ENCODE measurements around the gene SUCNR1. TPM values are rescaled to one million over a fixed set of nuclear protein-coding genes. Genes with fewer than 3 reads are reported as not detected.
"Not testable (repeated sequence)": the region's sequence is repeated elsewhere in the genome, so short reads cannot be mapped to it uniquely, and the experiment has no call there.

SUCNR1 gene, protein sequence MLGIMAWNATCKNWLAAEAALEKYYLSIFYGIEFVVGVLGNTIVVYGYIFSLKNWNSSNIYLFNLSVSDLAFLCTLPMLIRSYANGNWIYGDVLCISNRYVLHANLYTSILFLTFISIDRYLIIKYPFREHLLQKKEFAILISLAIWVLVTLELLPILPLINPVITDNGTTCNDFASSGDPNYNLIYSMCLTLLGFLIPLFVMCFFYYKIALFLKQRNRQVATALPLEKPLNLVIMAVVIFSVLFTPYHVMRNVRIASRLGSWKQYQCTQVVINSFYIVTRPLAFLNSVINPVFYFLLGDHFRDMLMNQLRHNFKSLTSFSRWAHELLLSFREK
- polyA plus RNA-seq (ENCODE audit: insufficient read length in 3 of 3): 10 to 100 TPM in 1 of 3 donors, 1 to 10 TPM in 2; 5.8 to 11.9 (median 7.0) TPM
- long read RNA-seq, donor 1, full-length matches to known transcripts: 5 of 5 reads
- long read RNA-seq, donor 1, partial matches to known transcripts: 0 of 5 reads
- long read RNA-seq, donor 1, other reads (novel, unspliced or antisense): 0 of 5 reads
- long read RNA-seq, donor 2, full-length matches to known transcripts: 2 of 2 reads
- long read RNA-seq, donor 2, partial matches to known transcripts: 0 of 2 reads
- long read RNA-seq, donor 2, other reads (novel, unspliced or antisense): 0 of 2 reads
- long read RNA-seq, donor 3, full-length matches to known transcripts: 4 of 17 reads
- long read RNA-seq, donor 3, partial matches to known transcripts: 13 of 17 reads
- long read RNA-seq, donor 3, other reads (novel, unspliced or antisense): 0 of 17 reads
- long read RNA-seq, donor 4, full-length matches to known transcripts: 2 of 2 reads
- long read RNA-seq, donor 4, partial matches to known transcripts: 0 of 2 reads
- long read RNA-seq, donor 4, other reads (novel, unspliced or antisense): 0 of 2 reads
- long read RNA-seq, donor 5: 0 reads
- long read RNA-seq, donor 6, full-length matches to known transcripts: 3 of 3 reads
- long read RNA-seq, donor 6, partial matches to known transcripts: 0 of 3 reads
- long read RNA-seq, donor 6, other reads (novel, unspliced or antisense): 0 of 3 reads
- long read RNA-seq, donor 7, full-length matches to known transcripts: 2 of 2 reads
- long read RNA-seq, donor 7, partial matches to known transcripts: 0 of 2 reads
- long read RNA-seq, donor 7, other reads (novel, unspliced or antisense): 0 of 2 reads
- long read RNA-seq, donor 8, full-length matches to known transcripts: 10 of 20 reads
- long read RNA-seq, donor 8, partial matches to known transcripts: 10 of 20 reads
- long read RNA-seq, donor 8, other reads (novel, unspliced or antisense): 0 of 20 reads
- long read RNA-seq, donor 9, full-length matches to known transcripts: 4 of 4 reads
- long read RNA-seq, donor 9, partial matches to known transcripts: 0 of 4 reads
- long read RNA-seq, donor 9, other reads (novel, unspliced or antisense): 0 of 4 reads
- long read RNA-seq, donor 10: 0 reads
- long read RNA-seq, donor 11, full-length matches to known transcripts: 1 of 1 reads
- long read RNA-seq, donor 11, partial matches to known transcripts: 0 of 1 reads
- long read RNA-seq, donor 11, other reads (novel, unspliced or antisense): 0 of 1 reads
- long read RNA-seq, donor 12, full-length matches to known transcripts: 3 of 3 reads
- long read RNA-seq, donor 12, partial matches to known transcripts: 0 of 3 reads
- long read RNA-seq, donor 12, other reads (novel, unspliced or antisense): 0 of 3 reads
- long read RNA-seq, donor 13, full-length matches to known transcripts: 5 of 5 reads
- long read RNA-seq, donor 13, partial matches to known transcripts: 0 of 5 reads
- long read RNA-seq, donor 13, other reads (novel, unspliced or antisense): 0 of 5 reads
- long read RNA-seq, donor 14, full-length matches to known transcripts: 2 of 2 reads
- long read RNA-seq, donor 14, partial matches to known transcripts: 0 of 2 reads
- long read RNA-seq, donor 14, other reads (novel, unspliced or antisense): 0 of 2 reads
- long read RNA-seq, donor 15, full-length matches to known transcripts: 1 of 1 reads
- long read RNA-seq, donor 15, partial matches to known transcripts: 0 of 1 reads
- long read RNA-seq, donor 15, other reads (novel, unspliced or antisense): 0 of 1 reads
- long read RNA-seq, donor 16, full-length matches to known transcripts: 7 of 7 reads
- long read RNA-seq, donor 16, partial matches to known transcripts: 0 of 7 reads
- long read RNA-seq, donor 16, other reads (novel, unspliced or antisense): 0 of 7 reads

GRCh38 chr3:151873398-151873797 is at the start of gene SUCNR1:
Gene SUCNR1, plus strand, starts transcription at chr3:151873643. Its CDS starts 6,250 bp downstream, at chr3:151879893.
- DNase-seq (ENCODE audit: extremely low read depth in 1 of 11, low read depth in 9 of 11, low spot score in 4 of 11): no peak

- DNase-seq (ENCODE audit: extremely low read depth in 1 of 11, low read depth in 9 of 11, low spot score in 4 of 11): no peak
These were observed 45.6 kb upstream of the SUCNR1 start for GRCh38 chr3:151827816-151828215.

GRCh38 chr3:151835751-151836525 is 37.5 kb upstream of the SUCNR1 start:
- no peak for DNase-seq (ENCODE audit: extremely low read depth in 1 of 11, low read depth in 9 of 11, low spot score in 4 of 11)

GRCh38 chr3:151837057-151837456 is 36.4 kb upstream of the SUCNR1 start:
- DNase-seq (ENCODE audit: extremely low read depth in 1 of 11, low read depth in 9 of 11, low spot score in 4 of 11): no peak

DNA sequence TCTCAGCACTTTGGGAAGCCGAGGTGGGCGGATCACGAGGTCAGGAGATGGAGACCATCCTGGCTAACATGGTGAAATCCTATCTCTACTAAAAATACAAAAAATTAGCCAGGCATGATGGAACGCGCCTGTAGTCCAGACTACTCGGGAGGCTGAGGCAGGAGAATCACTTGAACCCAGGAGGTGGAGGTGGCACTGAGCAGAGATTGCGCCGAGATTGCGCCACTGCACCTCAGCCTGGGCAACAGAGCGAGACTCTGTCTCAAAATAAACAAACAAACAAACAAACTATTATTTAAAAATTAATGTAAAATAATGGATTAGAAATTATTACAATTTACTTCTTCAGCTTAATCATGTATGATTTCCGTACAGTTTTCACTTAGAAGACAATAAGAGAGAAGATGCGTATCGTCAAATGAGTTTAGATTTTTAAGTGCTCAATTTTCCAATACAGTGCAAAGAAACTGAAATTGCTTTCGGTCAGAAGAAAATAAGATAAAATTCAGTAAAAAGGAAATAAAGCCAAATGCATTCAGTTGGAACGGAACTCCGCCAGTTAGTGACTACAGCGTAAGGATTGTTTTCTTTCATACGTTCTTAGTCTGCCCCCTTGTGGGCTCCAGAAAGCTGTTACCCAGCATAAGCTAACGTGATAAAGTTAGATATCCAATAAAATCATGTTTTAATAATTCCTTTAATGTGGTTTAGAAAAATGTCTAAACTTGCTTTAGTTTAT is 34.7 kb upstream of the SUCNR1 start:
- DNase-seq (ENCODE audit: extremely low read depth in 1 of 11, low read depth in 9 of 11, low spot score in 4 of 11): peak; percentile 49 to 81 (median 67)

DNA sequence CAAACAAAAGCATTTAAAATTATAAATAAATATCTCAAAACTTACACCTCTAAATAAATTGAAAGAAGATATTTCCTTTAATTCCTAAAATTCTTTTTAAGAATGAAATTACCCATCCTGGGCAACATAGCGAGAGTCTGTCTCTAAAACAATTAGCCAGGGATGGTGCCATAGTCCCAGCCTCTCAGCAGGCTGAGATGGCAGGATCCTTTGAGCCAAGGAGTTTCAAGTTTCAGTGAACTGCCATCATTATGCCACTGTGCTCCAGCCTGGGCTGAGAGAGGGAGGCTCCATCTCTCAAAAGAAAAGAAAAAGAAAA is 34.2 kb upstream of the SUCNR1 start:
- no peak for DNase-seq (ENCODE audit: extremely low read depth in 1 of 11, low read depth in 9 of 11, low spot score in 4 of 11)

DNA sequence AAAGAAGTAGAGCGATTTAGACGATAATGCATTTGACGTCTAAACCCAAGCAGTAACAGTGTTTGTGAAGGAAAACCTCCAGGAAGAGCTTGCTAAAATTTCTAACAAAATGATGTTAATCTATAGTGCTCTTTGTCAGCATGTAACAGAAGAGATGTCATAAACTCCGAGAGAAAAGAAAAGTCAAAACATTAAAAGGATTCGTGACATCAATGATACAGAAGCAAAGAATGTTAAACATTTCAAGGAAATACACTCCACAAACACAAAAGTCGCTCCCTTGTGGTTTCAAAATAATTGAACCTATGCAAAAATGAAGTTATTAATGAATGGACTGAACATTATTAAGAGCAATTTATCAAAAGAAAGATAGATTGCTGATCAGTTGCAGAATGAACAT is 31.6 kb upstream of the SUCNR1 start:
- DNase-seq (ENCODE audit: extremely low read depth in 1 of 11, low read depth in 9 of 11, low spot score in 4 of 11): no peak

- DNase-seq (ENCODE audit: extremely low read depth in 1 of 11, low read depth in 9 of 11, low spot score in 4 of 11): no peak
These were observed 30.2 kb upstream of the SUCNR1 start for GRCh38 chr3:151843275-151843674.

DNA sequence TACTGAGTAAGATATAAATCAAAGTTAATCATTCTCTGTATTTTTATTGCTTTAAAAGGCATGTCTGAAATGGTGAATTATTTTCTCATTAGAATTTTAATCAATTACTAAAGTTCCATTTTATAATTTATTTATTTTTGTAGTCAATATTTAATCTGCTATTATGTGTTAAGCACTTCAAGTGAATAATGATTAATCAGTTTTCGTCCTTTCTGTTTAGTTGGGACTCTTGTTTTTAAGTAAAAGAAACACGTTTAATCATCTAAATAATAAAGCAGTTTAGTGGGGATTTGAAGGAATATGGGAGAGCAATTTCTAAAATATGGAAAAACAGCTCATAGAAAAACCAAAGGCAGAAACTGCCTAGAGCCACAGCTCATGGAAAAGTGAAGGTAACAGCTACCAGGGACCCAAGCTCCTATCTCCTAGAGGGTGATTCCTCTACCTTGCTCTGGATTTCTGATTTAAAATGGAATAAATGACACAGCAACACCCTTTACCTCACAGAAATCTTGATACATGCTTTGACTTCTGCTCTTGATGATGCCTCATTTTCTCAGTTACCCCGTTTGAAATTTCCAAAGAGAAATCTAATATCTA is 28.0 kb upstream of the SUCNR1 start:
- DNase-seq (ENCODE audit: extremely low read depth in 1 of 11, low read depth in 9 of 11, low spot score in 4 of 11): no peak

DNA sequence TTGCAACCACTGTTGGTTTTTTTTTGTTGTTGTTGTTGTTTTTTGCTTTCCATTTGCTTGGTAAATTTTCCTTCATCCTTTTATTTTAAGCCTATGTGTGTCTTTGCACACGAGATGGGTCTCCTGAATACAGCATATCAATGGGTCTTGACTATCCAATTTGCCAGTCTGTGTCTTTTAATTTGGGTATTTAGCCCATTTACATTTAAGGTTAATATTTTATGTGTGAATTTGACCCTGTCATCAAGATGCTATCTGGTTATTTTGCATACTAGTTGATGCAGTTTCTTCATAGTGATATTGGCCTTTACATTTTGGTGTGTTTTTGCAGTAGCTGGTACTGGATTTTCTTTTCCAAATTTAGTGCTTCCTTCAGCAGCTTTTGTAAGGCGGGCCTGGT is 23.4 kb upstream of the SUCNR1 start:
- not testable (repeated sequence) for DNase-seq (ENCODE audit: extremely low read depth in 1 of 11, low read depth in 9 of 11, low spot score in 4 of 11)

DNA sequence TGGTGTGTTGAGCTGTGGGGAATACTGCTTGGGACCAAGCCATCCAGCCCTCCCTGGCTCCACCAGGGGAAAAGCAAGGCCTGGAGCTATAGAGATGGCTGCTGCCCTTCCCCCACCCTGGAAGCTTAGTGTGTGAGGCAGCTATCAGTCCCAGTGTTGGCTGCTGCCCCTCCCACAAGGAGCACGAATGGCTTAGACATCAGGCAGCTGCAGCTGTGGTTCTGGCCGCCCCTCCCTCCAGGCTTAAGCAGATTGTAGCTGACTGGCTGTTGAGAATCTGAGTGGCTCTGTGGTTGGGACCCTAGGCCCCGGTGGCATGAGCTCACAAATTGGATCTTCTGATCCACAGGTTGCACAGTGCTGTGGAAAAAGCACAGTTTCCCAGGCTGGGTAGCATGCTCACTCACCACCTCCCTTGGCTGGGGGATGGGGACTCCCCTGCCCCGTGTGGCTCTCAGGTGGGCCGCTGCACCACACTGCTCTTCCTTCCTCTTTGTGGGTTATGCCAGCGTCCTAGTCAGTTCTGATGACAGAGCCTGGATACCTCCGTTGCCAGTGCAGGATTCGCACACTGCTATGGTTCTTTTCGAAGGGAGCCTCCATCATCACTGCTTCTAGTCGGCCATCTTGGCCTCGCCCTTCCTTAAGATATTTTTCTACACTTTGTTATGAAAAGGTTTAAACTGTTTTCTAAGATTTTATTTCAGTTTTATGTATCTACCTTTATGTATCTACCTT is 21.2 kb upstream of the SUCNR1 start:
- no peak for DNase-seq (ENCODE audit: extremely low read depth in 1 of 11, low read depth in 9 of 11, low spot score in 4 of 11)

- DNase-seq (ENCODE audit: extremely low read depth in 1 of 11, low read depth in 9 of 11, low spot score in 4 of 11): no peak
These were observed 17.3 kb upstream of the SUCNR1 start for GRCh38 chr3:151856118-151856517.

DNA sequence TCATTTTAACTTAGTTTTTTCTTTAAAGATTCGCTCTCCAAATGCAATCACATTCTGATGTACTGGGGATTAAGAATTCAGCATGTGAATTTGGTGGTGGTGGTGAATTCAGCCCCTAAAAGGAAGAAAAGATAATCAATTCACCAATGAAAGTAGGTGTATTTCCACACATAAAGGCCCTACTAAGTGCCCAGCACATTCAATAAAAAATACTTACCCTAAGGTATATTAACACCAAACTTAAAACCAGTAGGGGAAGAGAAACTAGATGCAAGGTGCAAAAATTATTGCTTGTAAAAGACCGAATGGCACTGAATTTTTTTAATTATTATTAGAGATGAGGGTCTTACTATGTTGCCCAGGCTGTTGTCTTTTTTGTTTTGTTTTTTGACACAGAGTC is 16.8 kb upstream of the SUCNR1 start:
- DNase-seq (ENCODE audit: extremely low read depth in 1 of 11, low read depth in 9 of 11, low spot score in 4 of 11): no peak

DNA sequence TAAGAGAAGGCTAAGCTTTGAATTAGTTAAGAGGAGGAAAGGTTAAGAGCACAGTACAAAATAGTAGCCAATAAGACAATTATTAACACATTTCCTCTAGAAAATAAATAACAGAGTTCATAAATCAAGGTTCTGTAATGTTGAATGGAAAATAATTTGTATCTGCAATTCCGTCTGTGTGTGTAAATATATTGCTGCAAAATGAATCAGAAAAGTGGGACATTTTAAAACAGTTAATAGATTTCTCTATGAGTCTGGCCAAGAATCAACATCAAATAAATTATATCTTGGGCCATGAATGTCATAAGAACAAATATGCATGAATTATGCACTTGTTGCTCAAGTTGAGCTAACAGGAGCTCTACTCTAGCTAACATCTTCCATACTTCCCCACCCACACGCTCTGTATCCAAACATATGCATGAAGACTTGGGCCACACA is 14.2 kb upstream of the SUCNR1 start:
- no peak for DNase-seq (ENCODE audit: extremely low read depth in 1 of 11, low read depth in 9 of 11, low spot score in 4 of 11)

- DNase-seq (ENCODE audit: extremely low read depth in 1 of 11, low read depth in 9 of 11, low spot score in 4 of 11): no peak
These were observed 13.5 kb upstream of the SUCNR1 start for GRCh38 chr3:151859905-151860304.
